GM13976 (cell line): ENCODE data around the gene PRDM1.
A peak's percentile ranks its signal among the peaks of the same experiment; 100 is the strongest.

Experiments used
- DNase-seq: peaks from one replicate; pipeline ENCODE4 v3.0.0; 2012; ENCODE audit warnings: low spot score
- in situ Hi-C: fragments of 300-500 bp; cut with MboI; formaldehyde crosslinking; loops from one replicate; pipeline ENCODE4 v1.12.0; 2022; ENCODE audit warnings: low sequenced_read_pairs, mixed read lengths, inconsistent platforms; ENCODE audit not compliant: unreplicated experiment
- TF ChIP-seq, protein P1 (sequence below): IDR thresholded peaks from 2 replicates; pipeline ENCODE4 v1.5.1; 2012; ENCODE audit warnings: borderline replicate concordance, mild to moderate bottlenecking; ENCODE audit not compliant: insufficient read depth; ENCODE audit errors: extremely low read depth, missing control alignments, control extremely low read depth

PRDM1 gene

GRCh38 chr6:106125925-106126435, 39.8 kb downstream of the PRDM1 start:
- peak; percentile 44 for DNase-seq
- TF ChIP-seq, protein P1, sequence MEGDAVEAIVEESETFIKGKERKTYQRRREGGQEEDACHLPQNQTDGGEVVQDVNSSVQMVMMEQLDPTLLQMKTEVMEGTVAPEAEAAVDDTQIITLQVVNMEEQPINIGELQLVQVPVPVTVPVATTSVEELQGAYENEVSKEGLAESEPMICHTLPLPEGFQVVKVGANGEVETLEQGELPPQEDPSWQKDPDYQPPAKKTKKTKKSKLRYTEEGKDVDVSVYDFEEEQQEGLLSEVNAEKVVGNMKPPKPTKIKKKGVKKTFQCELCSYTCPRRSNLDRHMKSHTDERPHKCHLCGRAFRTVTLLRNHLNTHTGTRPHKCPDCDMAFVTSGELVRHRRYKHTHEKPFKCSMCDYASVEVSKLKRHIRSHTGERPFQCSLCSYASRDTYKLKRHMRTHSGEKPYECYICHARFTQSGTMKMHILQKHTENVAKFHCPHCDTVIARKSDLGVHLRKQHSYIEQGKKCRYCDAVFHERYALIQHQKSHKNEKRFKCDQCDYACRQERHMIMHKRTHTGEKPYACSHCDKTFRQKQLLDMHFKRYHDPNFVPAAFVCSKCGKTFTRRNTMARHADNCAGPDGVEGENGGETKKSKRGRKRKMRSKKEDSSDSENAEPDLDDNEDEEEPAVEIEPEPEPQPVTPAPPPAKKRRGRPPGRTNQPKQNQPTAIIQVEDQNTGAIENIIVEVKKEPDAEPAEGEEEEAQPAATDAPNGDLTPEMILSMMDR, result no peak
- in situ Hi-C loops, result no loop called here

DNA sequence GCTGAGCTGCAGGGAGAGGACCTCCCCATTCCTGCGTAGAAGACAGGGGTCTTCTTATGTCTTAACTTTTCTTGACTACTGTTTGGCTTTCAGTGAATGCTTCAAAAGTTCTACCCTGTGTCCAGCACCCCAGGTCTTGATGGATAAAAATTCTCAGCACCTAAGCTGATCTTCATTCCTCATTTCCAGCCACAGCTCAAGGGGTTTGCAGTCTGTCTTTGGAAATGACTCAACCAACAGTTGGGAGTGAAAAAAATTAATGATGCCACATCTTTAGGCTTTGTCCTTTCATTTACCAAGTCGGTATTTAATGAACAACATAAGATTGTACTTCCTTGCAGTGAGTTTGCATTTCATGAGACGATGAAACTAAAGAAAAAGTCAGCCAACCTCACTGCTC, 40.3 kb downstream of the PRDM1 start:
- in situ Hi-C loops, result no loop called here
- no peak for DNase-seq
- TF ChIP-seq, protein P1, result no peak

DNA sequence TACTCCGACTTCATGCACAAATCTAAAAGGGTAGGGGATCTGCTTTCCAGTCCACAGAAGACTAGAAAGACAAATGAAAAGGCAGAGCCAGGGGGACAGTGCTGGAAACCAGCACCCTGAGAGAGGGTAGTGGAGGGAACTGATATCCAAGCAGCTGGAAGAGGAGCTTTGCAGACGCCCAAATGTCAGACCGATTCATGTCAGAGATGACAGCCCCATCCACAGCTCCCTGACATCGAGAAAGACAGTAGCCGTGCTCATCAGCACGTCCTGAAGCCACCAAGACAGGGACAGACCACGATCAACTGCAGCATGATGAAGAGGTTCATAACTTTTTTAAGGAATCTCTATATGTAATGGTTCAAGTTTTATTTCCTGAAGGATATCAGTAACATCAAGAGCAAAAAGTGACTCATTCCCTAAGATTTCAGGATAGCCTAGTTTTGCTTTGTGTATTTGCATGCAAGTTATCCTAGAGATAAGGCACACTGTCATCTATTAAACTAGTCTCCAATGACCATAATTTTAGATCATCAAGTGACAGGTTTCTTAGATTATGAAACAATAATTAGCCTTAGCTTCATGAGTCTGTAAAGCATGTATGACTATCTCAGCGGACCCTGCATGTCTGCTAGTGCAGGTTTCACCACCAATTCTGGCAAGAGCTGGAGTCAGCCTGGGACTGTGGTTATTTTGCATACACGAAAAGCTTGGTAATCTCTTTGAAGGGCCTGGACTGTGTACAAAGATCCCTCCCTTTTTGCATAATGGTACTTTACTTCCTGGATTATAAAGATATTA, 43.0 kb downstream of the PRDM1 start:
- in situ Hi-C loops, result no loop called here
- DNase-seq, result no peak
- TF ChIP-seq, protein P1, result no peak

DNA sequence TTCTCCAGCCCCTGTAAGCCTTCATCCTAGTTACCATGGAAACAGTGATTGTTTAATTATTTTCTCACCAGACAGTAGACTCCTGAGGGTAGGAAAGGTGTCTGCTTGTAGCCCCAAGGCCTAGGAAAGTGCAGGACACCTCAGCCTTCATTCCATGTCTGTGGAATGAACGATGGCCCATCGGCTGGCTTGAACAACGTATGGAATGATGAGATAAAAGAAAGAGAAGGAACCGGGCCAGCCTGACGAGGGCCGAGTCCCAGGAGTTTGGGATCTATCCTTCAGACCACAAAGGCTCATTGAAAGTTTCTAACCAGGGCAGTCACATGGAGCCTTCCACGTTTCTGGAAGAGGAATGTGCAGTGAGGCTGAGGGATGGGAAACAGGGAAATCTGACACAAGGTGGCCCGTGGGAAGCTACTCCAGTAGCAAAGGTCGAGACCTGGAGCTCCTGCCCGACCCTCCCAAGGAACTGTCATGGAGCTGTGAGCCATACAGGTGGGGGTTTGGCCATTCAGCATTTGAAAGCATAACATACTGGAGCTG, 46.1 kb downstream of the PRDM1 start:
- in situ Hi-C loops, result no loop called here
- TF ChIP-seq, protein P1, result no peak
- DNase-seq, result no peak

DNA sequence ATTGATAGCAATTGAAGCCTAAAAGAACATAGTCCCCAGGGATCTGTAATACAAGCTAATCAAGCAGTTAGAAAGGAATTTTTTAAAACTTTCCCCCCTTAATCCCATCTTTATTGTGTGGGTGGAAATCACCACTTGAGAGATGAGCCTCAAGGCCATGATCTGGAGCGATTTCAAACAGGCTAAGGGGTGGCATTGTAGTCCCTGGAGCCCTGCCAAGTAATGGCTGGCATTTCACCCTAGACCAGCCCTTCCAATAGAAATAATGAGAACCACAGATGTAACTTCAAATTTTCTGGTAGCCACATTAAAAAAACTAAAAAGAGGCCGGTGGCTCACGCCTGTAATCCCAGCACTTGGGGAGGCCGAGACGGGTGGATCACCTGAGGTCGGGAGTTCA, 46.9 kb downstream of the PRDM1 start:
- DNase-seq, result no peak
- in situ Hi-C loops, result no loop called here
- TF ChIP-seq, protein P1, result no peak

GRCh38 chr6:106134087-106134770, 48.1 kb downstream of the PRDM1 start:
- in situ Hi-C loops, result no loop called here
- TF ChIP-seq, protein P1, result no peak
- DNase-seq, result no peak
